Neural crest cell (in vitro differentiated cells): ENCODE measurements around the gene ATP5F1E. TPM values are rescaled to one million over a fixed set of nuclear protein-coding genes. Genes with fewer than 3 reads are reported as not detected.
A peak's percentile ranks its signal among the peaks of the same experiment; 100 is the strongest.
"Not testable (repeated sequence)": the region's sequence is repeated elsewhere in the genome, so short reads cannot be mapped to it uniquely, and the experiment has no call there.

Experiments used
- DNase-seq: peaks from one replicate; pipeline ENCODE4 v3.0.0; 2021; ENCODE audit warnings: low read depth, mixed read lengths, low spot score
- H3K27ac Mint-ChIP-seq: one replicate; pipeline ENCODE4 v1.8.0; 2021; ENCODE audit warnings: mild to moderate bottlenecking, mixed read lengths; ENCODE audit not compliant: unreplicated experiment
- H3K27me3 Mint-ChIP-seq: 2 replicates; pipeline ENCODE4 v1.8.0; 2021; ENCODE audit warnings: low read depth, mild to moderate bottlenecking, mixed read lengths
- H3K36me3 Mint-ChIP-seq: 2 replicates; pipeline ENCODE4 v1.8.0; 2021; ENCODE audit warnings: low read depth, mild to moderate bottlenecking, mixed read lengths
- H3K4me1 Mint-ChIP-seq: 2 replicates; pipeline ENCODE4 v1.8.0; 2021; ENCODE audit warnings: mixed read lengths
- H3K4me3 Mint-ChIP-seq: one replicate; pipeline ENCODE4 v1.8.0; 2021; ENCODE audit warnings: mild to moderate bottlenecking, mixed read lengths
- H3K9me3 Mint-ChIP-seq: 2 replicates; pipeline ENCODE4 v1.8.0; 2021; ENCODE audit warnings: mixed read lengths
- total RNA-seq: library from RNA; stranded (reverse); gene quantifications from 2 replicates; pipeline ENCODE4 v1.2.1, GENCODE V29; 2021
- TF ChIP-seq, protein P1 (sequence below): fragments of 200-600 bp; sonication (generic); conservative IDR thresholded peaks from 2 replicates; pipeline ENCODE4 v1.5.0; 2021; ENCODE audit warnings: antibody characterized with exemption, mild to moderate bottlenecking

Gene ATP5F1E
- total RNA-seq, 1 donor from 2014 or later: 66.0 TPM

DNA sequence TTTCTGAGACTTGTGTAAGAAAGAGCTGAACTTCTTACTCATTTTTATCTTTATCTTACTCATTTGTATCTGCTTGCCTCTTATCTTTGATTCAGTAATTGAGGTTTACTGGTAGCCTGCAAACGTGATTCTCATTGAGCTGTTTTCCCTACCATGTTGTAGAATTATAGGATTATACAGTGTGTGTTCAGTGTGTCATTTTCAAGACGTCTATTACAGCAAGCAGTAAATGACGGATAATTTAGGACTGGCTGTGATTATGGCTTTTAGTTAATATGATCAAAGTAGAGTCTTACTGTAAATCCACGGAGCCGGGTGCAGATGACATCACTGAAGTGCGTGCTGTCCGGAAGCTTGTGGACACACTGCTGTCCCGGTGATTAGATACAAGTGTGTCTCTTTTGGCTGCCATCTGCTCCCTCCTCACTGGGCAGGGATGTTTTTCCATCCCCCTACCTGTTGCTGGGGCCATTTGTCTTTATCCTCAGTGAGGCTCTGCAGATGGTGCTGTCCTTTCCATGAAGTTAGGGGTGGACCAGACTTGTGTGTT is 45.1 kb downstream of the ATP5F1E start:
- H3K9me3 Mint-ChIP-seq: no peaks in the 10 kb centered on the region

GRCh38 chr20:58986286-58986967 is 45.7 kb downstream of the ATP5F1E start:
- Mint-ChIP-seq H3K36me3 (peaks cover 22% of the 10 kb centered on the region), H3K4me1 (peaks cover 29% of the 10 kb centered on the region), H3K4me3 (no peak overlapping the region), H3K9me3 (no peaks in the 10 kb centered on the region), H3K27me3 (no peaks in the 10 kb centered on the region), H3K27ac (no peak overlapping the region)
- no peak for DNase-seq
- TF ChIP-seq, protein P1, sequence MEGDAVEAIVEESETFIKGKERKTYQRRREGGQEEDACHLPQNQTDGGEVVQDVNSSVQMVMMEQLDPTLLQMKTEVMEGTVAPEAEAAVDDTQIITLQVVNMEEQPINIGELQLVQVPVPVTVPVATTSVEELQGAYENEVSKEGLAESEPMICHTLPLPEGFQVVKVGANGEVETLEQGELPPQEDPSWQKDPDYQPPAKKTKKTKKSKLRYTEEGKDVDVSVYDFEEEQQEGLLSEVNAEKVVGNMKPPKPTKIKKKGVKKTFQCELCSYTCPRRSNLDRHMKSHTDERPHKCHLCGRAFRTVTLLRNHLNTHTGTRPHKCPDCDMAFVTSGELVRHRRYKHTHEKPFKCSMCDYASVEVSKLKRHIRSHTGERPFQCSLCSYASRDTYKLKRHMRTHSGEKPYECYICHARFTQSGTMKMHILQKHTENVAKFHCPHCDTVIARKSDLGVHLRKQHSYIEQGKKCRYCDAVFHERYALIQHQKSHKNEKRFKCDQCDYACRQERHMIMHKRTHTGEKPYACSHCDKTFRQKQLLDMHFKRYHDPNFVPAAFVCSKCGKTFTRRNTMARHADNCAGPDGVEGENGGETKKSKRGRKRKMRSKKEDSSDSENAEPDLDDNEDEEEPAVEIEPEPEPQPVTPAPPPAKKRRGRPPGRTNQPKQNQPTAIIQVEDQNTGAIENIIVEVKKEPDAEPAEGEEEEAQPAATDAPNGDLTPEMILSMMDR: no peak

More for the DNA sequence above, 45.1 kb downstream of the ATP5F1E start:
- Mint-ChIP-seq H3K36me3 (peaks cover 22% of the 10 kb centered on the region), H3K27me3 (no peaks in the 10 kb centered on the region), H3K27ac (no peak overlapping the region), H3K4me1 (peaks cover 29% of the 10 kb centered on the region), H3K4me3 (no peak overlapping the region)
- DNase-seq: no peak
- TF ChIP-seq, protein P1: no peak

- Mint-ChIP-seq H3K27me3 (no peaks in the 10 kb centered on the region), H3K9me3 (no peaks in the 10 kb centered on the region), H3K36me3 (peaks cover 22% of the 10 kb centered on the region), H3K27ac (no peak overlapping the region), H3K4me3 (no peak overlapping the region), H3K4me1 (peaks cover 29% of the 10 kb centered on the region)
- DNase-seq: no peak
- TF ChIP-seq, protein P1: no peak
Observed at GRCh38 chr20:58985656-58986055, 46.5 kb downstream of the ATP5F1E start.

DNA sequence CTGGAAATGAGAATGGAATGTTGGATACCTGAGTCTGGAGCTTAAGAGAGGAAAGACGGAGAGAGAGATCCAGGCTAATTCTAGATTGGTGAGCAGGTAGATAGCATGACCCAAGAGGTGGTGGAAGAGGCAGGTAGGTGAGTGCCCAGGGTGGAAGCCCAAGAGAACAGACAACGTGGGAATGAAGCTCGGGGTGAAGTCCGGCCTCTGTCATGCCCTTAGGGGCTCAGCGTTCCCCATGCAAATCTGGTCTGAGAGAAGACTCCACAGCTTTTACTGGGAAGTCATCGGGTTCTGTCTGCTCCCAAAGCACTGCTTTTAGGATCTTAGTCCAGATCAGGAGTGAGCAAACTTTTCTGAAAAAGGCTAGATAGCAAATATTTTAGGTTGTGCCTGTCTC is 47.4 kb downstream of the ATP5F1E start:
- H3K4me3 Mint-ChIP-seq: peak overlapping the region; percentile 49
- TF ChIP-seq, protein P1: no peak
- DNase-seq: no peak

GRCh38 chr20:58983115-58983468 is 49.0 kb downstream of the ATP5F1E start:
- H3K9me3 Mint-ChIP-seq, DNase-seq, H3K27me3 Mint-ChIP-seq, H3K27ac Mint-ChIP-seq: not testable (repeated sequence)
- Mint-ChIP-seq H3K36me3 (peaks cover 16% of the 10 kb centered on the region), H3K4me3 (peak overlapping the region; percentile 94), H3K4me1 (peaks cover 29% of the 10 kb centered on the region)

More for the DNA sequence above, 47.4 kb downstream of the ATP5F1E start:
- Mint-ChIP-seq H3K9me3 (no peaks in the 10 kb centered on the region), H3K27ac (no peak overlapping the region), H3K4me1 (peaks cover 29% of the 10 kb centered on the region), H3K27me3 (no peaks in the 10 kb centered on the region), H3K36me3 (peaks cover 20% of the 10 kb centered on the region)

DNA sequence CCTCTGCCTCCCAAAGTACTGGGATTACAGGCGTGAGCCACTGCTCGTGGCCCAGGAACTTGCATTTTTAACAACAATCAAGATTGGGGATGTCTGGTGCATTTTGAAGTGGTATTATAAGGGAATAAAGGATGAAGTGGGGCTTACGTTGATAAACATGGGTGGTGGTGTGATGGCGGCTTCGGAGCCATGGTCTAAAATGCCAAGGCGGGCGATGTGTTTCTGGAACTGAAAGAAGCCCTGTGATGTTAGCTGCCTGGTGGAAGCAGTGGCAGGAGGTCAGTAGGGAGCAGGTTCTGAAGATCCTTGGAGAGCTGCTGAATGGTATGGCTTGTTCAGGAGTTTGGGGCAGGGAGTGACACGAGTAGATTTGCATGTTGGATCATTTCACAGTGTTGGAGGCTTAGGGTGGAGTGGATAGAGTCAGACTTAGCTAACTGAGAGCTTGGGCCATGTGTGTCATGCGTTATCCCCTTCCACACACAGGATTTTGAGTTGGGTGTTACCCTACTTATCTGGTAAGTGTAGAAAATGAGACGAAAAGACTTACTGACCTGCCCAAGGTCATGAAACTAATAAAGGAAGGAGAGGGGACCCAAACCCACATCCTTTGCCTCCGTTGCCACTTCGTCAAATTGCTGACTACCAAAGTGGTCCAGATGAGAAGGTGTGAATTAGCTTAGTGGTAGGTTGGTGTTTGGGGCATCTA is 49.6 kb downstream of the ATP5F1E start:
- Mint-ChIP-seq H3K27me3 (no peaks in the 10 kb centered on the region), H3K27ac (peak overlapping the region; percentile 52), H3K36me3 (peaks cover 13% of the 10 kb centered on the region), H3K9me3 (no peaks in the 10 kb centered on the region), H3K4me1 (peaks cover 29% of the 10 kb centered on the region), H3K4me3 (peak overlapping the region; percentile 94)
- TF ChIP-seq, protein P1: no peak
- DNase-seq: no peak
